Measurements from ENCODE around the gene PRKACA. TPM values are rescaled to one million over a fixed set of nuclear protein-coding genes. Genes with fewer than 3 reads are reported as not detected.

The PRKACA gene
- total RNA-seq, 6 experiments from 2014 or later, result 137 to 170 (median 149) TPM

DNA sequence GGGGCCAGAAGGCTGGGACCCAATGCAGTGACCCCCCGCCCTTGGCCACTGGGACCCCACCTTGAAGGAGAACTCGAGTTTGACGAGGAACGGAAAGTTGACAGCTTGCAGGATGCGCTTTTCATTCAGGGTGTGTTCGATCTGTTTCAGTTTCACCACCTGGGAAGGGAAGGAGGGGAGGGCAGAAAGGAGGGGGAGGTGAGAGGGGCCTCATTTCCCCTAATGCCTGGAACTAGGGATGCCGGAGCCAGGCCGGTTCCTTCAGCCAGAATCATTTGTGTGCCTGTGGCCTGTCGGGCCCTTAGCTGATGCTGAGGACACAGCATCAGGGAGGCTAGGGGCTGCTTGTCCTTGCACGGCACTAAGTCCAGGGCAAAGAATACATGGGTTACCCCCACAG is 14.8 kb downstream of the PRKACA start:
- no peaks in the 10 kb centered on the region for H3K4me1 Mint-ChIP-seq (ENCODE audit: low read depth)
- no peak for DNase-seq
- H3K9me3 Mint-ChIP-seq, result no peaks in the 10 kb centered on the region
- H3K27me3 Mint-ChIP-seq (ENCODE audit: insufficient read depth), result no peaks in the 10 kb centered on the region
- peaks cover 8% of the 10 kb centered on the region; the same call in 1 of the 2 replicates for H3K36me3 Mint-ChIP-seq (ENCODE audit: low read depth)
- no peak overlapping the region for H3K4me3 Mint-ChIP-seq
- TF ChIP-seq, protein P1, sequence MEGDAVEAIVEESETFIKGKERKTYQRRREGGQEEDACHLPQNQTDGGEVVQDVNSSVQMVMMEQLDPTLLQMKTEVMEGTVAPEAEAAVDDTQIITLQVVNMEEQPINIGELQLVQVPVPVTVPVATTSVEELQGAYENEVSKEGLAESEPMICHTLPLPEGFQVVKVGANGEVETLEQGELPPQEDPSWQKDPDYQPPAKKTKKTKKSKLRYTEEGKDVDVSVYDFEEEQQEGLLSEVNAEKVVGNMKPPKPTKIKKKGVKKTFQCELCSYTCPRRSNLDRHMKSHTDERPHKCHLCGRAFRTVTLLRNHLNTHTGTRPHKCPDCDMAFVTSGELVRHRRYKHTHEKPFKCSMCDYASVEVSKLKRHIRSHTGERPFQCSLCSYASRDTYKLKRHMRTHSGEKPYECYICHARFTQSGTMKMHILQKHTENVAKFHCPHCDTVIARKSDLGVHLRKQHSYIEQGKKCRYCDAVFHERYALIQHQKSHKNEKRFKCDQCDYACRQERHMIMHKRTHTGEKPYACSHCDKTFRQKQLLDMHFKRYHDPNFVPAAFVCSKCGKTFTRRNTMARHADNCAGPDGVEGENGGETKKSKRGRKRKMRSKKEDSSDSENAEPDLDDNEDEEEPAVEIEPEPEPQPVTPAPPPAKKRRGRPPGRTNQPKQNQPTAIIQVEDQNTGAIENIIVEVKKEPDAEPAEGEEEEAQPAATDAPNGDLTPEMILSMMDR (IDR thresholded peaks at IDR 0.05), result no peak
- no peak overlapping the region for H3K27ac Mint-ChIP-seq

DNA sequence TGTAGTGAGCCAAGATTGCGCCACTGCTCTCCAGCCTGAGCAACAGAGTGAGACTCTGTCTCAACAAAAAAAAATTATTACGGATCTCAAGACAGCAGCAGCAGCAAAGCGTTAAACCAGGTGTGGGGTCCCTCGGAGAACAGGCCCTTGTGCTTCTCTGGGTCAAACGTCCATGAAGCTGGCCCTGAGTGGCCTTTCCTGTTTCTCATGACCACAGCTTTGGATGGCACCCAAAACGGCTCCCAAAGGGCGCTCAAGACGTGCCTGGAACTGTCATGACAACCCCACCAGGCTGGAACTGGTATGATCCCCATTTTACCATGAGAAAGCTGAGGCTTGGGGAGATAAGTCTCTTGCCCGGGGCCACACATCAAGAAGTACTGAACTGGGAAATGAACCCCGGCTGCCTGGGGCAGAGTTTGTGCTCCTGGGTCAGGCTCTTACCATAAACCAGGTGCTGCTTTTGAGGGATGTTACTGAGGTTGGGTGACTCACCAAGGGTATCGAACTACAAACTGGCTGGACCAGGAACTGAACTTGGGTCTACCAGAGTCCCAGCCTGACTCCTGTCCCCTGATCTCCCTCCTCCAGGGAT is 15.4 kb downstream of the PRKACA start:
- Mint-ChIP-seq H3K4me3 (no peak overlapping the region), H3K4me1 (ENCODE audit: low read depth) (no peaks in the 10 kb centered on the region), H3K36me3 (ENCODE audit: low read depth) (peaks cover 9% of the 10 kb centered on the region; the same call in 1 of the 2 replicates), H3K27me3 (ENCODE audit: insufficient read depth) (no peaks in the 10 kb centered on the region; the same call in 1 of the 2 replicates), H3K9me3 (no peaks in the 10 kb centered on the region), H3K27ac (no peak overlapping the region)
- TF ChIP-seq, protein P1 (IDR thresholded peaks at IDR 0.05), result no peak
- no peak for DNase-seq

DNA sequence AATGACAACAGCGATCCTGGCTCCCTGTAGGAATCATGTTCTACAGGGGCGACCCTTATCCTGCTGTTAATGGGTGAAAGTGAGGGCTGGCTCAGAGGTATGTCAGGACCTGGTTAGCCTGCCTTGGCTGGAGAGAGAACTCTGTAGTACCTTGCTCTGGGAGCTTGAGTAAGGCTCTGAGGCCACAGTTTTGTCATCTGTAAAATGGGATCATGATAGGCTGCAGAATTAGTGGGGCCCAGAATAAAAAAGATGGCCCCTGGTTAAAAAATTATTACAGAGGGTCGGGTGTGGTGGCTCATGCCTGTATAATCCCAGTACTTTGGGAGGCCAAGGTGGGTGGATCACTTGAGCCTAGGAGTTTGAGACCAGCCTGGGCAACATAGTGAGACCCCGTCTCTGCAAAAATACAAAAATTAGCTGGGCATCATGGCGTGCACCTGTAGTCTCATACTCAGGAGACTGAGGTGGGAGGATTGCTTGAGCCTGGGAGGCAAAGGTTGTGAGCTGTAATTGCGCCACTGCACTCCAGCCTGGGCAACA is 16.5 kb downstream of the PRKACA start:
- TF ChIP-seq, protein P1 (IDR thresholded peaks at IDR 0.05), result no peak
- Mint-ChIP-seq H3K36me3 (ENCODE audit: low read depth) (peaks cover 15% of the 10 kb centered on the region; the same call in 1 of the 2 replicates), H3K27me3 (ENCODE audit: insufficient read depth) (no peaks in the 10 kb centered on the region; the same call in 1 of the 2 replicates), H3K27ac (no peak overlapping the region), H3K4me3 (no peak overlapping the region), H3K9me3 (no peaks in the 10 kb centered on the region), H3K4me1 (ENCODE audit: low read depth) (no peaks in the 10 kb centered on the region)
- no peak for DNase-seq

DNA sequence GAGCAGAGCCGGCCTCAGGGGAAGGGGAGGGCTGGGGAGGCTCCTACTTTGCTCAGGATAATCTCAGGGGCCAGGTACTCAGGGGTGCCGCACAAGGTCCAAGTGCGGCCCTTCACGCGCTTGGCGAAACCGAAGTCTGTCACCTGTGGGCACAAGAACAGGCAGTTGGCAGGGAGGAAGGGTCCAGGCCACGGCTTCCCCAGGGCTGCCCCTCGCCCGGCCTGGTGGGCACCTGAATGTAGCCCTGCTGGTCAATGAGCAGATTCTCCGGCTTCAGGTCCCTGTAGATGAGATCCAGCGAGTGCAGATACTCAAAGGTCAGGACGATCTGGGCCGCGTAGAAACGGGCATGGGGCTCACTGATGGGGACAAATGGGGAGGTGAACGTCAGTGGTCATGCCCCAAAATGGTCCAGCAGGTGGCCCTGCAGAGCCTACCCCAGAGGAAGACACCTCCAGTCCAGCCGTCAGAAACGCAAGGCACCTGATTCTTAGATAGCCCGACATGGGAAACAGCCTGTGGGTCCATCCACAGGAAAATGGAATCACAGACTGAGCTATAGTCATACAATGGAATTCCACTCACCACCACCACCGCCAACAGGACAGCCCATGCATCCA is 19.9 kb downstream of the PRKACA start:
- Mint-ChIP-seq H3K27ac (no peak overlapping the region), H3K27me3 (ENCODE audit: insufficient read depth) (peaks cover 2% of the 10 kb centered on the region; the same call in 1 of the 2 replicates), H3K4me3 (no peak overlapping the region), H3K36me3 (ENCODE audit: low read depth) (peaks cover 34% of the 10 kb centered on the region), H3K4me1 (ENCODE audit: low read depth) (no peaks in the 10 kb centered on the region), H3K9me3 (peaks cover 20% of the 10 kb centered on the region)
- no peak for DNase-seq
- TF ChIP-seq, protein P1 (IDR thresholded peaks at IDR 0.05), result peak; percentile 42

DNA sequence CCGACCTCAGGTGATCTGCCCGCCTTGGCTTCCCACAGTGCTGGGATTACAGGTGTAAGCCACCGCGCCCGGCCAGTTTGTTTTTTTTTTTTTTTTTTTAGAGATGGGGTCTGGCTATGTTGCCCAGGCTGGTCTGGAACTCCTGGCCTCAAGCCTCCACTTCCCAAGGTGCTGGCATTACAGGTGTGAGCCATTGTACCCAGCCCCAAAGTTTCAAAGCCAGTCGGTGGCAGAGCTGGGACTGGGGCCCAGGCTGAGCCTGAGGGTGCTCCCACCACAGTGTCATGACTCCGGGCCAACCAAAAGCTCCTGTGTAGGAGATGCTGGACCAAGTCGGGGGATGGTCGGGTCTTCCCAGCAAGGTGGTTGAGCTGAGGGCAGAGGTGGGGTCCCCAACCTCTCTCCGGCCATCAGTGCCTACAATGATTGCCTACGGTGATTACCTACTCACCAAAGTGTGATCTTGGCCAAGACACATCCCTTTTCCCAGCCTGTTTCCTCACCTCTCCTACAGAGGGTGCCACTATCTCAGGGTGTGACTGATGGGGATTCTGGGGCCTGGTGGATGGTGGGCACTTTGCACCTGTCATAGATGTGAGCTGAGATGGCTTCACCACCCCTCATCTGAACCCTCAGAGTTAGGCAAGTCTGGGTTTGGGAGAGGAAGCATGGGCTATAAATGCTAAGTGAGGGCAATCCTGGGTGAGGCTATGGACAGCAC is 21.1 kb downstream of the PRKACA start:
- no peak for DNase-seq
- Mint-ChIP-seq H3K27me3 (ENCODE audit: insufficient read depth) (peaks cover 4% of the 10 kb centered on the region), H3K27ac (no peak overlapping the region), H3K4me3 (no peak overlapping the region), H3K9me3 (peaks cover 20% of the 10 kb centered on the region), H3K36me3 (ENCODE audit: low read depth) (peaks cover 34% of the 10 kb centered on the region), H3K4me1 (ENCODE audit: low read depth) (peaks cover 7% of the 10 kb centered on the region)
- TF ChIP-seq, protein P1 (IDR thresholded peaks at IDR 0.05), result no peak
